Stimulated activated CD8-positive, alpha-beta memory T cell treated with anti-CD3 and anti-CD28 coated beads, Interleukin-7, amount 100 ng/mL, for 4 hours (primary cell): ENCODE data around the gene TAF1C.
"Not testable (repeated sequence)": the region's sequence is repeated elsewhere in the genome, so short reads cannot be mapped to it uniquely, and the experiment has no call there.

Experiments used
- DNase-seq, 2 donors: peaks; one replicate each; pipeline ENCODE4 v3.0.0-alpha.2; 2020; ENCODE audit warnings: low read depth in 2 of 2

Gene TAF1C, protein sequence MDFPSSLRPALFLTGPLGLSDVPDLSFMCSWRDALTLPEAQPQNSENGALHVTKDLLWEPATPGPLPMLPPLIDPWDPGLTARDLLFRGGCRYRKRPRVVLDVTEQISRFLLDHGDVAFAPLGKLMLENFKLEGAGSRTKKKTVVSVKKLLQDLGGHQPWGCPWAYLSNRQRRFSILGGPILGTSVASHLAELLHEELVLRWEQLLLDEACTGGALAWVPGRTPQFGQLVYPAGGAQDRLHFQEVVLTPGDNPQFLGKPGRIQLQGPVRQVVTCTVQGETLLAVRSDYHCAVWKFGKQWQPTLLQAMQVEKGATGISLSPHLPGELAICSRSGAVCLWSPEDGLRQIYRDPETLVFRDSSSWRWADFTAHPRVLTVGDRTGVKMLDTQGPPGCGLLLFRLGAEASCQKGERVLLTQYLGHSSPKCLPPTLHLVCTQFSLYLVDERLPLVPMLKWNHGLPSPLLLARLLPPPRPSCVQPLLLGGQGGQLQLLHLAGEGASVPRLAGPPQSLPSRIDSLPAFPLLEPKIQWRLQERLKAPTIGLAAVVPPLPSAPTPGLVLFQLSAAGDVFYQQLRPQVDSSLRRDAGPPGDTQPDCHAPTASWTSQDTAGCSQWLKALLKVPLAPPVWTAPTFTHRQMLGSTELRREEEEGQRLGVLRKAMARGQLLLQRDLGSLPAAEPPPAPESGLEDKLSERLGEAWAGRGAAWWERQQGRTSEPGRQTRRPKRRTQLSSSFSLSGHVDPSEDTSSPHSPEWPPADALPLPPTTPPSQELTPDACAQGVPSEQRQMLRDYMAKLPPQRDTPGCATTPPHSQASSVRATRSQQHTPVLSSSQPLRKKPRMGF

DNA sequence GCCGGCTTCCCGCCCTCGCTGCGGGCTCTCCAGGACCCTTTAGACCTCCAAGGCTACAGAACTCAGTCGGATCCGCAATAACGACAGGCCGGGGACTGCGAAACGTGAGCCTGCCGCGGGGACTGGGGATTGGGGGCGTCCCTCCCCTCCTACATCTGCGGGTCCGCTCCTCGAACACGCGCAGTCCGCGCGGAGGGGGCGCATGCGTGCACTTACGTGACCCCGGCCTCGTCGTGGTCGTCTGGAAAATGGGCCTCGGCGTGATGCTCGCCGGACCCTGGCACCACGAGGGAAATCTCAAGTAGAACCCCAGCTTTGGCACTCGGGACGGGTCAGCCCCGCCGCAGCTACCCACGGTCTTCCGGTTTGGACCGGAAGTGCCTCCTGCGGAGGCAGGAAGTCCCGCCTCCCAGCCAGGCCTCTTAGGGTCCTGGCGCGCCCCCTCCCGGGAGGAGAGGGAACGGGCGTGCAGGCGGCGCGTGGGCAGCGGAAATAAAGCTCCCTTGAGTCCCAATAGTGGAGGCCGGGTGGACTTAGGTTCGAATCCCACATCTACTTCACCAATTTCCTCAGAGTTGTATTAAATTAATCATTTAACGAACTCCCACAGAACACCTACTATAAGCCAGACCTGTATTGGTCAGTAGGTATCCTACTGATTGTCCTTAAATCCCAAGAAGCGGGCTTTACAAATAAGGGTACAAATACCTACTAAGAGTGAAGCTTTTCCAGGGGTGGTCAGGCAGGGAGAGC, at the start of gene TAF1C:
Gene TAF1C (minus strand): TSS at position 373 of the 753 bp plus-strand sequence. CDS start 2,069 bp downstream, outside the sequence.
- DNase-seq: peak; percentile 83 to 85

DNA sequence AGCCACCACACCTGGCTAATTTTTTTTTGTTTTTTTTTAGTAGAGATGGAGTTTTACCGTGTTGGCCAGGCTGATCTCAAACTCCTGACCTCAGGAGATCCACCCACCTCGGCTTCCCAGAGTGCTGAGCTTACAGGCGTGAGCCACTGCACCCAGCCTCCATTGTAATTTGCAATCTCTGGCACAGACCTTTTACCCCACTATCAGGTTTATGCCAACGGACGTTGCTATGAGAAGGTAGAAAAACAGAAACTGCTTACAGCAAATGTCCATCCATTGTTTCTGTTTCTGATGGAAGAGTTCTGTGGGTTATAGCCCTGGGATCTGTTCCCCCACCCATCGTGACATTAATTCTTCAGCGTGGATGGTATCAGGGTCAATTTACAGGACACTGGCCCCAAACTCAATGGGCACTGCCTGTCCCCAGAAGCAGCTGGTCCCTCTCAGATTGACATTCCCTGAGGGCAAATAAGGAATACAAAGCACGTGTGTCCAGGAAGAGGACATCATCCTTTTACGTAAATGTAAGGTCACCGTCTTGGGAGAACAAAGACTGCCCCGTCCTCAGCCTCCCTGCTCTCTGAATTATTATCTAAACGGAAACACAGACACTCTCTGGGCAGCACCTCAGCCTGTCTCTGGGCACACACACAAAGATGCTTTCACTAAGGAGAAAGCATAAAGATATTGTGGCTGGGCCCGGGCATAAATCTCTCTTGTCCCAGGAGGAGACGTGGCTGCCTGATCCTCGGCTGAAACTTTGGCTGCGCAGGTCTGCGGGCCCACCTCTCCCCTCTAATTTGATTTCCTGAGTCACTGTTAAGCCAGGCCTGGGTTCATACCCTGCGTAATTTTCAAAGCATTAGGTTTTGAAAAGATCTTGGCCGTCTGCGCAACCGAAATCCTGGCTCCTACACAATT, 47.7 kb upstream of the TAF1C start:
- DNase-seq: no peak

DNA sequence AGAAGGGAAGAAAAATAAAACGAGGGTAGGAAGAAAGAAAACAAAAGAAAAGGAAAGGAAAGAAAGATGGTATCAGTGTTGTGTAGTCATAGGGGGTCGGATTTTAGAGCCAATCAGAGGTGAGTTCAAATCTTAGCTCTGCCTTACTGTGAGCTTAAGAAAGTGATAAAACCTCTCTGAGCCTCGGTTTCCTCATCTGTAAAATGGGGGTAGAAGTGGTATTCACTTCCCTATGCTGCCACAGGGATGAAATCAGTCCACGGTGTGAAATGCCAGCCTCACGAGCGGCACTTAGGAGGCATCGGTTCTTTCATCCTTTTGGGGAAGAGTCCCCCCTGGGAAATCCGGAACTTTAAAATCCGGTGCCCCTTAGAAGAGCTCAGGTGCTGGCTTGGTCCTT, 46.9 kb upstream of the TAF1C start:
- no peak for DNase-seq

DNA sequence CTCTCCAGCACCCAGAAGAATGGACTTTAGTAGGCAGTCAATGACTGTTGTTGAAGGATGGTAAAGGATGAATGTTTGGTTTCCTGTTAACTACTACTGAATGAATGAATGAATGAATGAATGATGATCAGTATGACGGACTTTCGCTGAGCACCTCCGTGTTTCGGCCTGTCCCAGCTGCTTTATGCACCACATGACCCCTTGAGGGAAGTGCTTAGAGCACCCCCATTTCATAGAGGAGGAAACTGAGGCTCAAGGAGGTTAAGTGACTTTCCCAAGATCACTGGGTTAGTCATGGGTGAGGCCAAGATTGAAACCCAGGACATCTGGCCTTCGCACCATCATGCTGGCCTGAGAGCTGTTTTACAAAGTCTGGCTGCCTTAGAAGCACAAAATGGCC, 46.1 kb upstream of the TAF1C start:
- DNase-seq: no peak

DNA sequence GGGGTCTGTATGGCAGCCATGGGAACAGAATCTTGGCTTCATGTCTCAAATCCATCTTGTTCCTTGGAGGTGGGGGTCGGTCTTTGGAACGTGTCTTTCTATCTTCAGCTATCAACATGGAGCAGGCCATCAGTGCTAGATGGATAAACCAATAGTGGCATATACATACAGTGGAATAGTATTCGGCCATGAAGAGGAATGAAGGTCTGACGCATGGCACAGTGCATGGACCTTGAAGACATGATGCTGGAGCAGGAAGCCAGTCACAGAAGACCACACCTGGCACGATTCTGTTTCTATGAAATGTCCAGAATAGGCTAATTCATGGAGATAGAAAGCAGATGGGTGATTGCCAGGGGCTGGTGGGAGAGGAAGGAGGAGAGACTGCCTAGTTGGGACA, 45.2 kb upstream of the TAF1C start:
- DNase-seq: no peak

DNA sequence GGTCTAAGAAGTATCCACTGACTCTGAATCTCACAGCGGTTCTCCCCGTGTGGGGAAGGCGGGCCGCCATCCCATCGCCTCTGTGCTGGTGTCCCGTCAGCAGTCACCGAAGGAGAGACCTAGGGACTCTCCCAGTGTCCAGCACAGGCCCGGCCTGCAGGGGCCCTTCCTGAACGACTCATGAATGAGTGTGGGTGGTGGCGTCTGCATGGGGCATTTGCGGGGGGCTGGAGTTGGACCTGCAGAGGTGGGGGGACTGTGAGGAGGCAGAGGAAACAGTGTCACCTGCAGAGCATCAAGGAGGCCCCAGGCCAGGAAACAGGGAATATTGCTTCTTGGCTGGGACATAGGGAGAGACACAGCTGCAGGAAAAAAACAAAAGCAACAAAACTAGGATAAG, 42.6 kb upstream of the TAF1C start:
- no peak for DNase-seq

DNA sequence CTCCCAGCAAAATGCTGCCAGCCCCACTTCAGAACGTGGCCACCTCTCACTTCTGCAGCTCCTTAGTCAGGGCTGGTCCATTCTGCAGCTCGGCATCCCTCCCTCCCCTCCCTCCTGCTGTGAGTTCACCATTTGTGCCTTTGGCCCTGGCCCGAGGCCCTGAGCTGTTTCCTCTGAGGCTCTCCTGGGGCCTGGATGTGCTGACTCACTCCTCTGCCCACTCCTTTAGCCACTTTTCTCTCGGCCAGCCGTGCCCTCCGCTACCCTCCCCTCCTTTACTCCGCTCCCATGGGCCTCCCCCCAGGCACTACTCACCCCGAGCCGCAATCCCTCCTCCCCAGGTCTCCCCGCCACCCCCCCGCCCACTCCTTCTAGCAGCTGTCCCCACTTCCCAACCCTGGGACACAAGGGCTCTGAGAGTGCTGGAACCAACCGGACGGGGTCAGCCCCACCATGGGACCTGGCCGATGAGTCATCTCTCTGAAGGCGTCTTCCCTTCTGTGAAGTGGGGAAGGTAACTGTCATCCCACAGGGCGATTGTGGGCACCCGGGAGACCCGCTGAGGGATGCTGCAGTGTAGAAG, 41.5 kb upstream of the TAF1C start:
- no peak for DNase-seq

DNA sequence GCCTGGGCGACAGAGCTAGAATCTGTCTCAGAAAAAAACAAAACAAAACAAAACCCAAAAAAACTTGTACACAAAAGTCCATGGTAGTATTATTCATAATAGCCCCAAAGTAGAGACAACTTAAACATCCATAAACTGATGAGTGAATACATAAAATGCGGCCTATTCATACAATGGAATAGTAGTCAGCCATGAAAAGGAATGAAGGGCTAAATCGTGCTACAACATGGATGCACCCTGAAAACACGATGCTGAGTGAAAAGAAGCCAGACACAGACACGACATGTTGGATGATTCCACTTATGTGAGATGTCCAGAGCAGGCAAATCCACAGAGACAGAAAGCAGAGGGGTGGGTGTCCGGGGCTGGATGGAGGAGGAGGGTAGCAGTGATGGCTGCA, 40.7 kb upstream of the TAF1C start:
- no peak for DNase-seq

DNA sequence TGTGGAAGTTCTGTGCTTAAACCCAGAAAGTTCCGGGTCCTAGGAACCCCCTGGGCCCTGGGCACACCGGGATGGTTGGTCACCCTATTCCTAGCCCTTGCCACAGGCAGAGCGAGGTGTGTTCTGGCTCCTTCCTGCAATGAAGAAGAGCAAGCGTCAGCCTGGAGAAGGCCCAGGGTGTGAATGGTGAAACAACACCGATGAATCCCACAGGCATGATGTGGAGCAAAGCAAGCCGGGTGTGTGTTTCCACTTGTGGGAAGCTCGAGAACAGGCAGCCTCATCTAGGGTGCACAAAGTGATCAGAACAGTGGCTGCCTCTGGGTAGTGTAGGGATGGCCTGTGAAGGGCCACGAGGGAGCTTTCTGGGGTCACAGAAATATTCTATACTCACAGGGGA, 39.2 kb upstream of the TAF1C start:
- no peak for DNase-seq

DNA sequence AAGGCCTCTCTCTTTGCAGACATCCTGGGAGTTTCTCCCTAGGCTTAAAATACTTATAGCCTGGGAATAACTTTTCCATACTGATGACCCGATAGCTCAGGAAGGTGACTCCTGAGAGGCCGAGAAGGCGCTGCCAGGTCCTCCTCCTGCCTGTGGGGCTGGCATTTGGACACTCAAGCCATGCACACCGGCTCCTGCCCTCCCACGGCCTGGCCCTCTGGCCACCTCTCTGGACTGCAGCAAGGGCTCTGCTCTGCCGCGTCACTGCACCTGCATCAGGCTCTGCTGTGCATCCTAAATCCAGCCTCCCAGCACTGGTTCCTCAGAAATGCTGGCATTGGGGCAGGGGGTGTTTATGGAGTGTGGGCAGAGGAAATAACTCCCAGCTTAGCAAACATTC, 38.7 kb upstream of the TAF1C start:
- DNase-seq: no peak

DNA sequence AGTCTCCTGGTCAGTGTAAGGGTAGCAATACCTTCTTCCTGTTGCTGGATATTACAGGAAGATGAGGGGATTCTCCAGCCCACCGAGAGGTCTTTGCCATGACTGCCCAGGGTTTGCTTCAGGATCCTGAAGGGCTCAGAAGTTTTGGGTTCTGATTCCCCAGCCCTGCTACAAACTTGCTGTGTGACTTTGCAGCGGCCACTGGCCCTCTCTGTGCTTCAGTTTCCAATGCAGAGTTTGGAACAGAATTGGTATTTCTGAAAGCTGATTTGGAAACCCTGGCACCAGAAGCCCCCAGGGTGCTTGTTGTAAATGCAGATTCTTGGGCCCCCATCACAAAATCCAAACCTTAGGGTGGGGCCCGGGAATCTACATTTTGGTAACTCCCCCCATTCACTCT, 38.3 kb upstream of the TAF1C start:
- no peak for DNase-seq

DNA sequence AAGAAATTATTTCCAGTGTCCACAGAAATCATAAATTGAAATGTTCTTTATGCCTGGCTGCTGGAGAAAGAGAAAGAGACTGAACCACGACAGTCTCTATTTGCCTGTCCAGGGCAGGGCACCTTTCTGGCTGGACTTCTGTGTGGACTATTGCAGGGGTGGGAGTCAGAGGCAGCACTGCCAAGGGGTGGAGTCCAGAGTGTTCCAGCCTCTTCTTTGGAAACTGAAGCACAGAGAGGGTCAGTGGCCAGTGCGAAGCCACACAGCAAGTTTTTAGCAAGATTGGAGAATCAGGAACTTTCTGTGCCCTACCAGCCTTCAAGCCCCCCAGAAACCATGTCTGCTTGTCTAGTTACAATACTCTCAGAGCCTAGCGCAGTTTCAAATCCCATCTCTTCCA, 37.7 kb upstream of the TAF1C start:
- no peak for DNase-seq

DNA sequence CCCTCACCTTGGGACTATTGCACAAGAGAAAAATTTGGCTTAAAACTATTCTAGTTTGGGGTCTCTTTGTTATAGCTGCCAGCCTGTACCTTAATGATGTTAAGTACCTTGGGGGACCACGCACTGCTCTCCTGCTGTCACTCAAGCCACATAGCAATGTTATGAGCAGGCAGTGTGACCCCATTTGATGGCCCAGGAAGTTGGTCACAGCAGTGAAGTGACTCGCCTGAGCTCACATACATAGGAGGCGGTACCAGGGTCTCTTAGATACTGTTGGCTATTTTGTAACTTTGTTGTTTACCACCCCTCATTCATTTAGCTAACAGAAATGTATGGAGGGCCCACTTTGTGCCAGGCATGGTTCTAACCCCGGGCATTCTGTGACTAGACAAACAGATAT, 36.6 kb upstream of the TAF1C start:
- no peak for DNase-seq

DNA sequence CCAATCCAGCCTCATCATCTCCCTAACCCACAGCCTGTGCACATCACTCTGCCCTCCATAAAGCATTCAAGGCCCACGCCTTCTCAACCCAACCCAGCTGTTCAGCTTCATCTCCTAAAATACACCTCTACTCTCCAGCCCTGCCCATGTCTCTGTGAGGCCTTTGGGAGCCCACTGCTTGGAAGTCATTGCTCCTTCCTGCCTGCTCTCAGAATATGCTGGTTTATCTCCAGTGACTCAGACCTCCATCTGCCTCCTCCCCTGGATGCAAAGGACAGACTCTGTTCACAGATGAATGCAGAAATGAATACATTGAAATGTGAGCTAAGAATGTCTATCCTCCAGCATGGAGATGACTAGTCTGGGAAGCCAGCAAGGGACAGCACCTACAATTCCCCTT, 34.0 kb upstream of the TAF1C start:
- DNase-seq: no peak

DNA sequence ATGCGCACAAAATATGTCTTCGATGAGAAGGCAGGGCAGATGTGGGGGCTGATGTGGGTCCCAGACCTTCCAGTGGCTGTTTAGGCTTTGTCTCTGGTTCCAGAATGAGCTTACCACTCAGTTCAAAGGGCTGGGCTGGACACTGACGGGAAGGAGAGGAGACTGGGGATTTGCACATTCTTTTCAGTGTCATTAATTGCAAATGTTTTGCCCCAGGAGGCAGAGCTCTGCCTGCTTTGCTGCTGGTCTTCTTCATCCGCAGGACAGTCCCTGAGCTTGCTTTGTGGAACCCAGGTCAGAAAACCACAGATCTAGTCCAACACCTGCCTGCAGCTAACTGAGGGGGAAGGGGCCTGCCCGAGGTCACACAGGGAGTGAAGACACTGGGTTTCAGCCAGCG, 32.1 kb upstream of the TAF1C start:
- no peak for DNase-seq

DNA sequence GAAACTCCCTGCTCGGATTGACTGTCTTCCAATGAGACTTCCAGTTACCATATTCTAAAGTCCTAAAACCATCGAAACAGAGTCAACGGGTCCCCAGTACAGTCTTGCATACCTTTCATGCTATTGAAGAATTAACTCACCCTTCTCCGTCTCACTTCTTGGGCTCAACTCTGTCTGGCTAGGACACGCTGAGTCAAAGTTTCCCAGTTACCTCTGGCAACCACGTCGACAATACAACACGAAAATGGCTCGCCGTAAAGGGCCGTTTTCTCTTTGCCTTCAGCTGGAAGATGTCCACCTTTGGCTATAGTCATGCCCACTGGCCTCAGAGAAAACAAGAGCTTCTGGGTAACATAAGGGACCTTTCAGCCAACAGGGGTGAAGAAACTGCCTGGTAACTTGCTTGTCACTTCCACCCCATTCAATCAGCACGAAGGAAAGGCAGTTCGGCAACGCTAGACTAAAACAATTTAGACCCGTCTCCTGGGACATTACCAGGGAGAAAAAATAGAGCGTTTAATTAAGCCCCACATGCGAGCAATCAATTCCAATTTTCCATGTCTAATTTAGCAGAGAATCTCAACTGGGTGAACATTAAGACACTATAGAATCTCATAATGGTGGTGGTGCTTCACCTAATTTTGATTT, 31.4 kb upstream of the TAF1C start:
- DNase-seq: no peak

DNA sequence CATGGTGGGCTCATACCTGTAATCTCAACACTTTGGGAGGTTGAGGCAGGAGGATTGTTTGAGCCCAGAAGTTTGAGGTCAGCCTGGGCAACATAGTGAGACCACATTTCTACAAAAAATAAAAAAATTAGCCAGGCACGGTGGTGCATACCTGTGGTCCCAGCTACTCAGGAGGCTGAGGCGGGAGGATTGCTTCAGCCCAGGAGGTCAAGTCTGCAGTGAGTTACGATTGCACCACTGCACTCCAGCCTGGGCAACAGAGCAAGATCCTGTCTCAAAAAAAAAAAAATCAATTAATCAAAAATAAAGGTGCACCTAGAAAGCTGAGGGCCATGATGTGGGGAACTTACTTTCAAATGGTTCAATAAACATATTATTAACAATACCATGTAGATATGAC, 29.3 kb upstream of the TAF1C start:
- not testable (repeated sequence) for DNase-seq

DNA sequence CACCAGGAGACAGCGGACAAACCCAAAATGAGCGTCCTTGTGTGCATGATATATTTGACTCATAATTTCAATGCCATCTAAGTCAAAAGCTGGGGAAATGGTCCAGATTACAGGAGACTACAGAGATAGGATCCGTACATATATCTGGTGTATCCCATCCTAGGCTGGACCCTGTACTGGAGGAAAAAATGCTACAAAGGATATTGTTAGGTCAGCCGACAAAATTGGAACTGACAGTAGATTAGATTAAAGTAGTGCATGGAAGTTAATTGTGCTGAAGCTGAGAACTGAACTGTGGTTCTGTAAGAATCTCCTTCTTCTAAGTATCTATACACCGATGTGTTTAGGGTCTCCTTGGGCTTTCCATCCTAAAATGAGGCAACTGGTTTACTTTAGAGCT, 28.7 kb upstream of the TAF1C start:
- no peak for DNase-seq

DNA sequence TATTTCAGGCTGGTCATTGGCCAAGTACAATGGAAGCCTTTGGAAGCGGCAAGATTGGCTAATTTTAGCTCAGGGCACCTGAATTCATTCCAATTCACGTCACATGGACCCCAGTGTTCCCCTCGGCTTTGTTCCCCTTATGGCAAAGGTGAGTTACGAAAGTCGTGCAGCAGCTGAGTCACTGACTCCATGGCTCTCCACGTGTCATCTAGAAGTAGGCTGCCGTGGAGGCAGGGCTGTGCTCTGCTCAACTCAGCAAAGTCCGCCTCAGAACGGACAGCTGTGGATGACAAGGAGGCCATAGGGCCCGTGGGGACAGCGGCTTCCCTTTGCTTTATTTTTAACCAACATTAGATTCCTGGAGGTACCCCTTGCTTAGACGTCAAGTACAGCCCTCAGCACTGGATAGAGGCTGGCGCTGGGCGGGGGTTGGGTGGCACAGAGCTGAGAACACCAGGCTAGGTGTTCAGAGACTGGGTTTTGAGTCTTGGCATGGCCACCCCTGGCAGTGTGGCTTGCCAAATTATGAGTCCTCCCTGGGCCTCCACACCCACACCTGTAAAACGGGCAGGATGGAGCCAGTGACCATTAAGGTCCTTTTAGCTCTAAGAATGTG, 27.7 kb upstream of the TAF1C start:
- DNase-seq: no peak

DNA sequence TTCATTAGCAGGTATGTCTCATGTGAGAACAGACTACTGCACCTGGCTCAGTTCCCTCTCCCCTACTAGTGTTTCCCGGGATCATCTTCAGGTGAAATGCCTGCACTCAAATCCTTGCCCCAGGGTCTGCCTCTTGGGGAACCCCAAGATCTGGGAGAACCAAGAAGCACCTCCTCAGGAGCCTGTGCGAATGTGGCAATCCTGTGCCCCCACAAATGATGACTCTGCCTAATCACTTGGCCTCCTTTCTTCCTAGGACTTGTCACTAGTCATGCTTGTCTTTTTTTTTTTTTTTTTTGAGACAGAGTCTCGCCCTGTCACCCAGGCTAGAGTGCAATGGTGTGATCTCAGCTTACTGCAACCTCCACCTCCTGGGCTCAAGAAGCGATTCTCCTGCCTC, 25.8 kb upstream of the TAF1C start:
- DNase-seq: no peak
